T-helper 1 cell treated with Interleukin-12 subunit alpha and Interleukin-12 subunit beta and Interleukin-4 antibody, amounts not matched to agents 30 ng/mL and 1 ng/mL, for 36 hours (primary cell): ENCODE results near the gene FUT6. TPM values are rescaled to one million over a fixed set of nuclear protein-coding genes. Genes with fewer than 3 reads are reported as not detected.

Experiments used
- intact Hi-C: fragments of 100-400 bp; cut with micrococcal nuclease; formaldehyde crosslinking; loops from one replicate; pipeline ENCODE4 v1.15.1; 2024
- total RNA-seq: library from RNA; stranded (reverse); gene quantifications from 2 replicates; pipeline ENCODE4 v1.2.3, GENCODE V29; 2022

Gene FUT6
- total RNA-seq, 1 donor from 2014 or later = not detected

- intact Hi-C loops = no loop called here
These were observed 32.6 kb downstream of the FUT6 start for GRCh38 chr19:5806905-5807304.

DNA sequence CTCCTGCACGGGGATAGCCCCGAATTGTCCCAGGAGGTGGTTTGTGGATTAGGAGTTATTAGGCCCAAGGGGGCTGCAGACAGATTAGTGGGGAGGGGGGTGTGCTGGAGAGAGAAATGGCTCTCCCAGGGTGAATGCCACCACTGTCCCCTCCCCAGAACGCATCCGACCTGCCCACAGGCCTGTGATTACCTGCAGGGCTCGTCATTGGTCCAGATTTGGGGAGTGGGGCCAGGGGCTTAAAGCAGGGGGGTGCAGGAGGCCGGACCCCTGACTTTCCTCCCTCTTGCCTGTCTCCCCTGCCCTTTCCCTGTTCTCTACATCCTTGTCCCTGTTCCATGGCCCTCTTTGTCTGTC lies 33.4 kb downstream of the FUT6 start:
- intact Hi-C loops = no loop called here

- intact Hi-C loops = no loop called here
These were observed 33.9 kb downstream of the FUT6 start for GRCh38 chr19:5805462-5806132.

DNA sequence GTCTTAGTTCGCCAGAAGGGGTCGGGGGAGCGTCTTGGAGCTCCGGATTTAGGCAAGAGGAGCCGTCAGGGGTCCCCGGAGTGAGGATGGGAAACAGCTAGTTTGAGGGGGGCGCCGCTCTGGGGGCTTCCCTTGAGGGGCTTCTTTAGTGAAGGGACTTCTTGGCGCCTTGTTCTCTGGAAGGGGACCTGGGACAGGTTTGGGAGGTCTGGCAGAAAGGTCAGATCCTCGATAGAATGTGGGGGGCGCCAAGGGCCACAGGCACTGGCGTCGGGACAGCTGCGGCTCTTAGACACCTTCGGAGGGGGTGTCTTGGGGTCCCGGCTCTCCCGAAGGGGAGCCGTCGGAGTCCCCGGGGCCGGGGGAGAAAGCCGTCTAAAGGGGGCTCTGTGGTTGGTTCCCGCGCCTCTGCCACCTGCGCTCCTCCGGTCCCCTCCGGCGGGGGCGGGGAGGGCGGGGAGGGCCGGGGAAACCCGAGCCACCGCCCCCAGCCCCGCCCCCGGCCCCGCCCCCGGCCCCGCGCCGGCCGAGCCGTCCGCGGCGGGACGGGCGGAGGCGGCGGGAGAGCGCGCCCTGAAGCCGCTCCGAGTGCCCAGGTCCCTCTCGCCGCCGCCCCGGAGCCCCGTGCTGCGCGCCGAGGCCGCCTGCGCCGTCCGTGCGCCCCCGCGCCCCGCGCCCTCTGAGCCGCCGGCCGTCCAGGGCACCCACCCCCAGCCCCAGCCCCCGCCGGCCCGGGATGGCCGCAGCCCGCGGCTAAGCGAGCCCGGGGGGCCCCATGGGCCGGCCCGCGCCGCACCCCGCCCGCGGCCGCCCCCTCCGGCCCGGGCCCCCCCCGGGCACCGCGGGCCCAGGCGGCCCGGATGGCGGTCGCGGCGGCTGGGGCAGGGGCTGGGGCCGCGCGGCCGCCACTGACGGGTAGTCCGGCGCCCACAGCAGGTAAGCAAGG lies 34.7 kb downstream of the FUT6 start, which contains the start of gene NRTN:
NRTN (plus strand) TSS at position 552 of the 946 bp plus-strand sequence. CDS start 19,099 bp downstream, outside the sequence.
- intact Hi-C loops = loop anchor here (1.0 kb wide), 5 partner anchors 13 to 306 kb away; partner anchors contain the start of genes DUS3L, RFX2 and VMAC

GRCh38 chr19:5803752-5804515 lies 35.6 kb downstream of the FUT6 start:
- intact Hi-C loops = loop anchor here (1.0 kb wide), 5 partner anchors 13 to 306 kb away; partner anchors contain the start of genes DUS3L, RFX2 and VMAC

GRCh38 chr19:5803441-5803751 lies 36.1 kb downstream of the FUT6 start:
- intact Hi-C loops = no loop called here

DNA sequence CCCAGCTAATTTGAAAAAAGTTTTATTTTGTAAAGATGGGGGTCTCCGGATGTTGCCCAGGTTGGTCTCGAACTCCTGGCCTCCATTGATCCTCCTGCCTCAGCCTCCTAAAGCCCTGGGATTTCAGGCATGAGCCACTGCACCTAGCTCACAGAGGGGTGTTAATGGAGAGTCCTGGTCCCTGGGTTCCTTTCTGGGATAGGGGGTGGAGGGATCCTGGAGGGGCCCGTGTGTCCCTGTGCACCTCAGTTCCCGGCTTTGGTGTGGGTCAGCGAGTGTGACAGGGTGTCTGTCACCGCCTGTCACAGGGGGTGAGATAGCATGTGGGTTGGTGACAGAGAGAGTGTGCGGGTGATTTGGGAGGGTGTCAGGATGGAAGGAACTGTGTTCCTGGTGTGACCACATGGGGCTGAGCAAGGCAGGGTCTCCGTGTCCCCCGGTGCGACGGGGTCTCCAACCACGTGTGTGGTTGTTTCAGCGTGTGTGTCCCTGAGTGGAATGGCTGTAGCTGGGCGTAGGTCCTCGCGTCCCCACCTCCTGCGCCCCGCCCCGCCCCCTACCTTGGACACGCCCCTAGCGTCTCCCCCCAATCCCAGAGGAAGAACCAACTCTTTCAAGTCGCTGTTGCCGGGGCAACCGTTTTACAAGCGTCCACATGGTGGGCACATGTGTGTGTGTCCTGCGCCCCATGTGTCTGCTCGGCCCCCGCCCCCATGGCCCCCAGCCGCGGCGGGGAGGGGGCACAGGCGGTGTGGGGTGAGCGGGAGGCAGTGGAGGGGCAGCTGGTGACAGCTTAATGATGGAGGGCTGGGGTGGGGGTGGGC lies 37.5 kb downstream of the FUT6 start:
- intact Hi-C loops = no loop called here

DNA sequence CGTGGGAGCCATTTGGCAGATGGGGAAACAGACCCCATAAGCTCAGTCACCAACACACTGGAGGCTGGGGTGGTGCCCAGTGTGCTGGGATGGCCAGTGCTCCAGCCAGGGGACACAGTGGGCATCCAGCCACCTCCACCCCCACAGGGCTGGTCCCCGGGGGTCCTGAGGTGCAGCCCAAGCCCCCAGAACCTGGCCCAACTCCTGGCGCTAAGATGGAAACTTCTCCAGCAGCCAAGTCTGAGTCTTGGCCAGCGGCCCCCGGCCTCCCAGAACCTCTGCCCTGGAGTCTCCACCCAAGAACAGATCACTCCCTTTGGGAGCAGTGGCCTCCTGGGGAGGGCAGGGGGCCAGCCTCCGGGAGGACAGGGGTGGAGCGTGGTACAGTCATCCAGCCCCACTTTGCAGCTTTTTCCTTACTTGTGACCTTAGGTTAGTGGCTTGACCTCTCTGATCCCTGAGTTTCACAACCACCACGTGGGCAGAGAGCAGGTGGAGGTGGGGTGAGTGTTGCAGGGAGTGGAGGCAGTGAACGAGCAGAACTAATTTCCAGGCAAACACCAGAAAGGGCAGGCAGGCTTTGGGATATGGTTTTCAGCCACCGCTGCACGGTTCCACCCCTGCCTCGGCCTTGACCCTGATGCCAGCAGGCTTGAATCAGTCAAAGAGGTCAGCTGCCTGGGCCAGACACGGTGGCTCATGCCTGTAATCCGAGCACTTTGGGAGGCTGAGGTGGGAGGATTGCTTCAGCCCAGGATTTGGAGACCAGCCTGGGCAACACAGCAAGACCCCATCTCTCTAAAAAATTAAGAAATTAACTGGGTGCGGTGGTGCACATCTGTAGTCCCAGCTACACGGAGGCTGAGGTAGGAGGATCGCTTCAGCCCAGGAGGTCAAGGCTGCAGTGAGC lies 38.9 kb downstream of the FUT6 start:
- intact Hi-C loops = no loop called here

- intact Hi-C loops = no loop called here
These were observed 40.0 kb downstream of the FUT6 start for GRCh38 chr19:5799247-5800241.

- intact Hi-C loops = no loop called here
These were observed 41.3 kb downstream of the FUT6 start for GRCh38 chr19:5798244-5798643.

GRCh38 chr19:5795382-5795919 lies 44.1 kb downstream of the FUT6 start:
- intact Hi-C loops = no loop called here

- intact Hi-C loops = no loop called here
These were observed 46.3 kb downstream of the FUT6 start for GRCh38 chr19:5793188-5793587.

- intact Hi-C loops = no loop called here
These were observed 47.3 kb downstream of the FUT6 start for GRCh38 chr19:5792224-5792623.

GRCh38 chr19:5790559-5791520 lies 48.7 kb downstream of the FUT6 start, which contains the start of gene DUS3L:
DUS3L (minus strand) TSS chr19:5791163; CDS start chr19:5791141, 22 bp downstream.
- intact Hi-C loops = loop anchor here (1.0 to 2.0 kb wide), 14 partner anchors 13 to 1320 kb away; partner anchors contain the start of genes ALKBH7, CATSPERD, CLPP and FEM1A

DNA sequence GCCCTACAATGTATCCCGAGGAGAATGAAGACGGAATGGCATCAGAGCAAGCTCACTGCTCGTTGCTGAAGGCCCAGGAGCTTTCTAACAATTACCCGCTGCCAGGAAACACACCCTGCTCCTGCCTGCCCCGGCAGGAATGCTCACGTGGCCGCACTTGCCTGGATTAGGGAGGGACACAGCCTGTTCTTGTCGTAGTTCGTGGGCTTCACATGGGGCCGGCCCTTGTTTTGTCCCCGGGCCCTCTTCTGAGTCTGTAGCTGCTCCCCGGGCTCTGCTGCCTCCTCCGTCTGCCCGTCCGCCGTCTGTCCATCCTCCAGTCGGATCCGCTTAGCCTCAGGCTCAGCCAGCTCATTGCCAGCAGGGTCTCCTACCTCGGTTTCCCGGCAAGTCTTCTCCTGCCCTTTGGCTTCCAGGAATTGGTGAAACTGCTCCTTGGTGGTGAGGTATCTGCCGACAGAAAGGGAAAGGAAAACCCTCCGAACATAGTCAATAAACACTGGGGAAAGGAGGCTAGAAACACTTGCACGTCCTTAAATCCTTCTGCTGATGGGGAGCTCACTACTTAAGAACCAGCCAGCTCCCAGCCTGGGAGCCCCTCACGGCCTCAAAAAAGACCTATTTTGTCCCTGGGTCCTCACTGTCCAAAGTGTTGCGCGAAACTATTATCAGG lies 49.5 kb downstream of the FUT6 start:
- intact Hi-C loops = loop anchor here (1.0 to 2.0 kb wide), 11 partner anchors 38 to 1319 kb away; partner anchors contain the start of genes ALKBH7, CATSPERD, CLPP and GPR108

GRCh38 chr19:5789351-5789761 lies 50.1 kb downstream of the FUT6 start:
- intact Hi-C loops = no loop called here
